Breast epithelium (tissue), 4 donors: ENCODE data around the gene CPLANE2. TPM values are rescaled to one million over a fixed set of nuclear protein-coding genes. Genes with fewer than 3 reads are reported as not detected.
A peak's percentile ranks its signal among the peaks of the same experiment; 100 is the strongest.

Experiments used
- DNase-seq, 2 donors: peaks; one replicate each; pipeline ENCODE4 v3.0.0-alpha.2; 2019; ENCODE audit warnings: low spot score in 2 of 2
- H3K27ac ChIP-seq, 2 donors: fragments of 200-600 bp; sonication (generic) in 1 of 2; one replicate each; pipeline ENCODE4 v1.5.1; 2016 to 2019; ENCODE audit warnings: mild to moderate bottlenecking in 1 of 2
- H3K27me3 ChIP-seq, 2 donors: fragments of 200-600 bp; sonication (generic) in 1 of 2; one replicate each; pipeline versions ENCODE4 v1.5.1 to v1.6.0; 2017 to 2019; ENCODE audit warnings: control low read depth in 1 of 2, mild to moderate bottlenecking in 1 of 2
- H3K36me3 ChIP-seq: fragments of 200-600 bp; one replicate; pipeline ENCODE4 v1.5.1; 2019
- H3K4me1 ChIP-seq, 2 donors: fragments of 200-600 bp; sonication (generic); one replicate each; pipeline ENCODE4 v1.5.1; 2016 to 2019; ENCODE audit warnings: control low read depth in 1 of 2
- H3K4me3 ChIP-seq, 3 donors: fragments of 200-600 bp; sonication (generic); 1 replicate in 2 of 3; 2 replicates in 1 of 3; pipeline ENCODE4 v1.5.1; 2016 to 2019; ENCODE audit warnings: mild to moderate bottlenecking in 3 of 3, moderate library complexity in 2 of 3
- H3K9me3 ChIP-seq, 2 donors: fragments of 200-600 bp; sonication (generic) in 1 of 2; one replicate each; pipeline ENCODE4 v1.5.1; 2016 to 2019; ENCODE audit warnings: control low read depth in 1 of 2
- POLR2A ChIP-seq: fragments of 450-650 bp; IDR thresholded peaks from one replicate; pipeline ENCODE4 v1.6.1; 2016; ENCODE audit warnings: antibody characterized with exemption, mild to moderate bottlenecking, moderate library complexity
- POLR2AphosphoS5 ChIP-seq, 3 donors: sonication (generic); formaldehyde crosslinking; IDR thresholded peaks; one replicate each; pipeline ENCODE4 v1.6.1; 2017; ENCODE audit warnings: antibody characterized with exemption in 3 of 3
- intact Hi-C: fragments of 100-400 bp; cut with DNase I; formaldehyde crosslinking; loops from one replicate; pipeline ENCODE4 v1.15.1; 2023; ENCODE audit warnings: low total_unique reads
- total RNA-seq, 3 donors: library from RNA; depleted of rRNA; stranded (reverse); fragments of >200 nt; gene quantifications; one replicate each; pipeline ENCODE4 v1.1.0, GENCODE V29; 2016
- TF ChIP-seq, protein P1 (sequence below), 3 donors: fragments of 450-650 bp; IDR thresholded peaks; one replicate each; pipeline ENCODE4 v1.5.1; 2016 to 2017; ENCODE audit warnings: antibody characterized with exemption in 3 of 3, mild to moderate bottlenecking in 3 of 3, moderate library complexity in 3 of 3

Gene CPLANE2
- total RNA-seq, 3 donors from 2014 or later: 4.3 to 9.5 (median 8.2) TPM

DNA sequence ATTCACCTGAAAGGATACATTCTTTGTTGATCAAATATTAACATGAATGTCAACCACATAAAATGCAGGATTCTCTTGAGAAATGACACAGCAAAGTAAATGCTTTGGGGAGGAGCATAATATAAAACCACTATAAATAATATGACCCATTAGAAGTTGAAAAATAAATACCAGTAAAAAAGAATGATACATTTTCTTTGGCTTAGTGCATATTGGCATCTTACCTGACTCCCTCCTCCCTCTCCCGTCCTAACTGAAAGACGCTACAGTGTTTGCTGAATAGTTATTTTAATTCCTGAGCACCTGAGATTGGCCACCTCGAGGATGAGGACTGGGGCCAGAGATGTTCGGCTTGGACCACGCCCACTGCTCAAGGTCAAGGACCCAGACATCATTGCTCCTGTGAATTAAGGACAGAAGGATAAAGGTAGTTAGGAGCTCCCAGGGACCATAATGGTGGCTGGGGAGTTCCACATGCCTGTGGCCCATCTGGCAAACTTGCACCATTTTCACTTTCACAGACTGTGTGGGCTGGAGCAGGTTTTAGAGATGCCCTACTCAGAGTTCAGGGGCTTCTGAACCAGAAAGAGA is 16.4 kb upstream of the CPLANE2 start:
- TF ChIP-seq POLR2A (no peak), POLR2AphosphoS5 (IDR thresholded peaks at IDR 0.05) (no peak)
- TF ChIP-seq, protein P1, sequence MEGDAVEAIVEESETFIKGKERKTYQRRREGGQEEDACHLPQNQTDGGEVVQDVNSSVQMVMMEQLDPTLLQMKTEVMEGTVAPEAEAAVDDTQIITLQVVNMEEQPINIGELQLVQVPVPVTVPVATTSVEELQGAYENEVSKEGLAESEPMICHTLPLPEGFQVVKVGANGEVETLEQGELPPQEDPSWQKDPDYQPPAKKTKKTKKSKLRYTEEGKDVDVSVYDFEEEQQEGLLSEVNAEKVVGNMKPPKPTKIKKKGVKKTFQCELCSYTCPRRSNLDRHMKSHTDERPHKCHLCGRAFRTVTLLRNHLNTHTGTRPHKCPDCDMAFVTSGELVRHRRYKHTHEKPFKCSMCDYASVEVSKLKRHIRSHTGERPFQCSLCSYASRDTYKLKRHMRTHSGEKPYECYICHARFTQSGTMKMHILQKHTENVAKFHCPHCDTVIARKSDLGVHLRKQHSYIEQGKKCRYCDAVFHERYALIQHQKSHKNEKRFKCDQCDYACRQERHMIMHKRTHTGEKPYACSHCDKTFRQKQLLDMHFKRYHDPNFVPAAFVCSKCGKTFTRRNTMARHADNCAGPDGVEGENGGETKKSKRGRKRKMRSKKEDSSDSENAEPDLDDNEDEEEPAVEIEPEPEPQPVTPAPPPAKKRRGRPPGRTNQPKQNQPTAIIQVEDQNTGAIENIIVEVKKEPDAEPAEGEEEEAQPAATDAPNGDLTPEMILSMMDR (IDR thresholded peaks at IDR 0.05): no peak
- Histone ChIP-seq H3K4me1 (peaks cover 2 to 11% of the 10 kb centered on the region in 2 donors), H3K4me3 (no peak overlapping the region), H3K36me3 (peaks cover 4% of the 10 kb centered on the region), H3K27ac (no peak overlapping the region), H3K9me3 (no peaks in the 10 kb centered on the region), H3K27me3 (no peaks in the 10 kb centered on the region)
- no peak for DNase-seq
- intact Hi-C loops: no loop called here

DNA sequence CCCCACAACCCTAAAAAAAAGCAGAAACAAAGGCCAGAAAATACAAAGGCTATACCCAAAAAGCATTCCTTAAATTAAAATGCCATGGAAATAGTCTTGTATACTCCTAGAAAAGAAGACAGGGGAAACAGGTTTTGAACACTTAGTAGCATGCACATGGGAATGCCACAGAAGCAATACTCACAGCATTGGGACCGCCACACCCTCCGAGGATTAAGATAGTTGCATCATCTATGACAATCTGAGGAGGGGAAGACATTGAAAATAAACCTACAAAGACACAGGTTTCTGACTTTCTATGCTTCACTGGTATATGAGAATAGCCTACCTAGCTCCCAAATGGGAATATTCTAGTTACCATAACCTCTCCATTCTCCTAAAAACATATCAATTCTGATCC is 15.9 kb upstream of the CPLANE2 start:
- no peaks in the 10 kb centered on the region for H3K27me3 ChIP-seq
- H3K36me3 ChIP-seq: peaks cover 4% of the 10 kb centered on the region
- H3K4me1 ChIP-seq: peaks cover 7 to 16% of the 10 kb centered on the region in 2 donors
- no peak for TF ChIP-seq POLR2AphosphoS5 (IDR thresholded peaks at IDR 0.05)
- TF ChIP-seq POLR2A: no peak
- TF ChIP-seq, protein P1 (IDR thresholded peaks at IDR 0.05): no peak
- intact Hi-C loops: no loop called here
- DNase-seq: no peak
- H3K9me3 ChIP-seq: no peaks in the 10 kb centered on the region
- H3K4me3 ChIP-seq: no peak overlapping the region
- no peak overlapping the region for H3K27ac ChIP-seq

DNA sequence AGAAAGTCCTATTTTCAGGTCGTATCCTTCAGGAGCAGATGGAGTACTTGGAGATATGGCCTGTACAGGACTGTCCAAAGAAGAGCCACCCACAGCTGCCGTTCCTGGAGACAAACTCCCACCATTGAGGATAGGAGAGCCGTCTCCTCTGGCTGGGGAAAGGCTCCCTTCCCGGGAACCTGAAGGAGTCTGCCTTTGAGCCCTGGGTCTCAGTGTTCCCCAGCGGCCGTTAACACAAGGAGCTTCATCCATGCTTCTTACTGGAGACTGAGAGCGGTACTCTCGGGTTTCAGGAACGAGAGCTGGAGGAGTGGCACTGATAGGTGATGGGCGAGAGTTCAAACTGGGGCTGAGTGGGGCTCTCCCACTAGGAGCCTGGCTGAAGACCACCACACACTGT is 14.4 kb upstream of the CPLANE2 start:
- peaks cover 10 to 20% of the 10 kb centered on the region in 2 donors for H3K4me1 ChIP-seq

DNA sequence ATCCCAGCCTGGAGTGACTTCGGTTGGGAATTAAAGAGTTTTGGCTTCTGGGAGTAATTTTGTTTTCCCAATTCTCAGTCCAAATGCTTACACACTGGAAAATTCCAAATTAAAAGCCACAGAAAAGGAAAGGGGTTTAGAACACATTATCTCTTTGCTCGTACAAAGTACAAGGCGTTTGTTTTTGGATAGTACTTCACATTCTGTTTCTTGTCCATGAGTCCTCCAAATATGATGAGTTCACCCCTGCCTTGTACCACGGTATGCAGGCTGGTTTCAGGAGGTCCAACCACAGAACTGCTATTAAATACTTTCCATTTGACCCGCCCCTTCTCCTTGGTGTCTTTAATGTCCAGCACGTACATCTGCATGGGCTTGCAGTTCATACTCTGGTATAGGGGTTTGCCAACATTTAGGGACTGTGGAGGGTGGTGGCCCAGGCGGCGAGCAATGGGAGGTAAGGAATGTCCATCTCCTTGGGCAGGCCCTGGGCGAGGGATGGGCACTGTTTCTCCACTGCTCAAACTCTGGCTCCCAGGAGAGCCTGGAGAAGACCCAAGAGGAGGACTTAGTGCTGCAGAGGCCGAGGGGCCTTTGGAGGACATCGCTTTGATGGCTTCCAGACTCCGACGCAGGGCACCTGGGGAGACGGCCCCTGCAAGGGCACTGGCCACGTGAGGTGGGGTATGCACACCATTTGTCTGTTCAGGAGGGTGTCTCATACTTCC is 13.7 kb upstream of the CPLANE2 start:
- intact Hi-C loops: no loop called here
- no peak for DNase-seq
- no peak for TF ChIP-seq POLR2A
- Histone ChIP-seq H3K27ac (peak overlapping the region; percentile 83 to 88), H3K4me1 (peaks cover 10 to 20% of the 10 kb centered on the region in 2 donors), H3K36me3 (peaks cover 4% of the 10 kb centered on the region), H3K9me3 (no peaks in the 10 kb centered on the region), H3K27me3 (no peaks in the 10 kb centered on the region), H3K4me3 (no peak overlapping the region)

More for the DNA sequence above, 14.4 kb upstream of the CPLANE2 start:
- TF ChIP-seq POLR2AphosphoS5 (IDR thresholded peaks at IDR 0.05) (no peak), POLR2A (no peak)
- TF ChIP-seq, protein P1 (IDR thresholded peaks at IDR 0.05): no peak
- Histone ChIP-seq H3K9me3 (no peaks in the 10 kb centered on the region), H3K27me3 (no peaks in the 10 kb centered on the region), H3K27ac (peak overlapping the region; percentile 83 to 88), H3K4me3 (no peak overlapping the region), H3K36me3 (peaks cover 4% of the 10 kb centered on the region)
- intact Hi-C loops: no loop called here
- DNase-seq: no peak

DNA sequence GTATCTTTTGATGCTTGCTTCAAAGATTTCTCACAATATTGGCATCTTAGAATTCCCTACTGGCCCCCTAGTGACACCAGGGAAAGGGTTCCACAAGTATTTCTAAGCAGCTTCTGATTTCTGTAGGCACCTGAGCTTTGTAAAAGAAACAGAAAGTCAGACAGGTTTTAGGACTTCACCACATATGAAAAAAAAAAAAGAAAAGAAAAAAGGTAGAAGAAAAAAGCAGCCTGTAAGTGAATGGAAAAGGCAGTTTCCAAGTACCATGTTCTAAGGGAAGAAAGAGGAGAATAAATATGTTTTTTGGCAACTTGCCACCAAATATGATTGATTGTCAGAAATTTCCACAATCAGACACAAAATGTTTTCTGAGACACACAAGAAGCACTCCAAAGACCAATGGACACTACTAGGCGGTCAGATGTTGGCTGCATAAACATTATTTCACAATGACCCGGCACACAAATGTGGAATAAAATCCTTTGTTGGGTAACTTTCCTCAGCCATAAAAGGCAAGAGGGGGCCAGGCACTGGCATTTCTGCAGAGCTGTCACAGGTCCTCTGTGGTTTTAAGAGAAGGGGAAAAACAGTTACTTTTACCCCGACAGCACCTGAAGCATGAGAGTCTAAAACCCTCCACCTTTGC is 12.7 kb upstream of the CPLANE2 start:
- Histone ChIP-seq H3K4me1 (peaks cover 10 to 20% of the 10 kb centered on the region in 2 donors), H3K27ac (peak overlapping the region; percentile 83 to 84), H3K36me3 (peaks cover 4% of the 10 kb centered on the region), H3K4me3 (no peak overlapping the region), H3K9me3 (no peaks in the 10 kb centered on the region), H3K27me3 (no peaks in the 10 kb centered on the region)
- intact Hi-C loops: no loop called here
- TF ChIP-seq POLR2A: no peak
- peak; percentile 64 to 90 (median 66) for TF ChIP-seq POLR2AphosphoS5 (IDR thresholded peaks at IDR 0.05)
- TF ChIP-seq, protein P1 (IDR thresholded peaks at IDR 0.05): no peak
- DNase-seq: peak in 1 of 2 donors; percentile 48
